ENCODE data around the gene PDLIM3.

GRCh38 chr4:185488650-185489049, 46.7 kb downstream of the PDLIM3 start:
- TF ChIP-seq CTCF (IDR thresholded peaks at IDR 0.05) (no peak), POLR2A (IDR thresholded peaks at IDR 0.05) (no peak)

Data from testis (tissue), 2 donors.